GM23338 (cell line): ENCODE results near the gene SMIM41. TPM values are rescaled to one million over a fixed set of nuclear protein-coding genes. Genes with fewer than 3 reads are reported as not detected.

Experiments
- ATAC-seq: fragments of 200-7000 bp; cut with Tn5 transposase; 3 replicates; pipeline ENCODE4 v1.9.1; 2020
- DNase-seq: peaks from one replicate; pipeline ENCODE4 v3.0.0-alpha.2; 2015; ENCODE audit warnings: low spot score
- H2AFZ ChIP-seq: fragments of 200-600 bp; sonication (generic); 2 replicates; pipeline ENCODE4 v1.8.0; 2016; ENCODE audit warnings: antibody characterized with exemption, mild to moderate bottlenecking, moderate library complexity
- H3F3A ChIP-seq: fragments of 200-600 bp; sonication (generic); replicated peaks from 2 replicates; pipeline ENCODE4 v1.8.0; 2017; ENCODE audit warnings: antibody characterized with exemption, mixed run types, low read depth
- H3K27ac ChIP-seq: fragments of 200-600 bp; sonication (generic); 2 replicates; pipeline ENCODE4 v1.6.1; 2016; ENCODE audit warnings: low read depth
- H3K27me3 ChIP-seq: fragments of 200-600 bp; sonication (generic); 2 replicates; pipeline ENCODE4 v1.8.0; 2016; ENCODE audit warnings: mild to moderate bottlenecking, mixed run types, moderate library complexity; ENCODE audit not compliant: insufficient read depth
- H3K36me3 ChIP-seq: fragments of 200-600 bp; sonication (generic); 2 replicates; pipeline ENCODE4 v1.8.0; 2016; ENCODE audit warnings: mild to moderate bottlenecking; ENCODE audit not compliant: insufficient read depth
- H3K4me1 ChIP-seq: fragments of 200-600 bp; sonication (generic); 2 replicates; pipeline ENCODE4 v1.8.0; 2016; ENCODE audit warnings: mild to moderate bottlenecking, moderate library complexity; ENCODE audit not compliant: insufficient read depth
- H3K4me2 ChIP-seq: fragments of 200-600 bp; sonication (generic); 2 replicates; pipeline ENCODE4 v1.7.1; 2017; ENCODE audit warnings: mixed run types
- H3K4me3 ChIP-seq: fragments of 200-600 bp; sonication (generic); 2 replicates; pipeline ENCODE4 v1.6.1; 2016; ENCODE audit warnings: mixed run types
- H3K79me2 ChIP-seq: fragments of 200-600 bp; sonication (generic); replicated peaks from 2 replicates; pipeline ENCODE4 v1.8.0; 2017; ENCODE audit warnings: mild to moderate bottlenecking; ENCODE audit not compliant: insufficient read depth
- H3K9me2 ChIP-seq: fragments of 200-600 bp; sonication (generic); 2 replicates; pipeline ENCODE4 v1.8.0; 2017; ENCODE audit not compliant: insufficient read depth
- H4K20me1 ChIP-seq: fragments of 200-600 bp; sonication (generic); replicated peaks from 2 replicates; pipeline ENCODE4 v1.8.0; 2017; ENCODE audit warnings: mild to moderate bottlenecking; ENCODE audit not compliant: insufficient read depth
- H3K27ac Mint-ChIP-seq: 2 replicates; pipeline ENCODE4 v1.8.0; 2020; ENCODE audit warnings: inconsistent platforms, mild to moderate bottlenecking, moderate library complexity, mixed read lengths
- H3K27me3 Mint-ChIP-seq: 3 replicates; pipeline ENCODE4 v1.8.0; 2022; ENCODE audit warnings: low read depth, mild to moderate bottlenecking, moderate library complexity, mixed read lengths, inconsistent platforms; ENCODE audit not compliant: insufficient read depth, poor library complexity
- H3K36me3 Mint-ChIP-seq: 3 replicates; pipeline ENCODE4 v1.8.0; 2021; ENCODE audit warnings: low read depth, mild to moderate bottlenecking, inconsistent platforms, moderate library complexity, mixed read lengths
- H3K4me1 Mint-ChIP-seq: 3 replicates; pipeline ENCODE4 v1.8.0; 2020; ENCODE audit warnings: mild to moderate bottlenecking, inconsistent platforms, mixed read lengths
- H3K4me3 Mint-ChIP-seq: 3 replicates; pipeline ENCODE4 v1.8.0; 2021; ENCODE audit warnings: moderate library complexity, mild to moderate bottlenecking, inconsistent platforms, mixed read lengths
- H3K9me3 Mint-ChIP-seq: 3 replicates; pipeline ENCODE4 v1.8.0; 2020; ENCODE audit warnings: moderate library complexity, mild to moderate bottlenecking, inconsistent platforms, mixed read lengths
- CREB1 ChIP-seq: fragments of 250-450 bp; sonication (Bioruptor Pico); IDR thresholded peaks from 2 replicates; pipeline ENCODE4 v1.5.0; 2020; ENCODE audit warnings: low read depth, mild to moderate bottlenecking, moderate library complexity
- CTCF ChIP-seq, 2 experiments: fragments of 200-600 bp in 1 of 2; sonication (generic) in 1 of 2; conservative IDR thresholded peaks; 2 replicates each; pipeline versions ENCODE4 v1.5.1 to v1.6.1; 2016 to 2017; ENCODE audit warnings: antibody characterized with exemption in 2 of 2, low read depth in 2 of 2, mild to moderate bottlenecking in 2 of 2, moderate library complexity in 1 of 2
- ETS1 ChIP-seq: IDR thresholded peaks from 2 replicates; pipeline ENCODE4 v1.6.1; 2016; ENCODE audit warnings: antibody characterized with exemption
- EZH2phosphoT487 ChIP-seq: fragments of 200-600 bp; sonication (generic); IDR thresholded peaks from one replicate; pipeline ENCODE4 v1.8.1; 2018; ENCODE audit warnings: antibody characterized with exemption; ENCODE audit not compliant: unreplicated experiment
- JUNB ChIP-seq: IDR thresholded peaks from one replicate; pipeline ENCODE4 v1.6.1; 2016; ENCODE audit warnings: antibody characterized with exemption; ENCODE audit not compliant: unreplicated experiment
- NANOG ChIP-seq: IDR thresholded peaks from 2 replicates; pipeline ENCODE4 v1.6.1; 2016; ENCODE audit warnings: antibody characterized with exemption, borderline replicate concordance
- POLR2AphosphoS5 ChIP-seq: IDR thresholded peaks from 2 replicates; pipeline ENCODE4 v1.6.1; 2016; ENCODE audit warnings: antibody characterized with exemption, low read depth
- ZNF462 ChIP-seq: fragments of 250-450 bp; sonication (Bioruptor Pico); IDR thresholded peaks from 2 replicates; pipeline ENCODE4 v1.5.0; 2020; ENCODE audit warnings: mild to moderate bottlenecking, moderate library complexity
- polyA plus RNA-seq: library from polyadenylated mRNA; unstranded; fragments of >200 nt; fragmentation: Nextera tagmentation; extraction: Ambion mirVana; gene quantifications from 2 replicates; pipeline ENCODE4 v1.2.1, GENCODE V29; 2016
- total RNA-seq: library from RNA; depleted of rRNA; stranded (reverse); fragments of >200 nt; shearing (Covaris generic); gene quantifications from 2 replicates; pipeline ENCODE4 v1.2.3, GENCODE V29; 2014

SMIM41 gene
- total and polyA plus RNA-seq, 2 experiments from 2014 or later, result 0.66 TPM

GRCh38 chr12:52049688-52050087 is 29.8 kb upstream of the SMIM41 start (continued):
- no peak for TF ChIP-seq ZNF462 (CRISPR knock-in tag)

- H3K27me3 Mint-ChIP-seq, result peaks cover 34% of the 10 kb centered on the region
- H3K27ac Mint-ChIP-seq, result no peak overlapping the region
- Histone ChIP-seq H3K79me2 (no peaks in the 10 kb centered on the region), H3K4me3 (peak overlapping the region; percentile 86), H3K27ac (no peak overlapping the region), H3K27me3 (peaks cover 51% of the 10 kb centered on the region), H3F3A (peaks cover 2% of the 10 kb centered on the region; the same call in 1 of the 2 replicates), H3K9me2 (no peaks in the 10 kb centered on the region), H2AFZ (no peak overlapping the region), H3K4me2 (peak overlapping the region; percentile 98), H4K20me1 (peaks cover 30% of the 10 kb centered on the region), H3K4me1 (peaks cover 18% of the 10 kb centered on the region), H3K36me3 (no peaks in the 10 kb centered on the region)
- DNase-seq (peak; percentile 68), ATAC-seq (peak; percentile 66)
- peak overlapping the region; percentile 78 for H3K4me3 Mint-ChIP-seq
- peaks cover 28% of the 10 kb centered on the region for H3K4me1 Mint-ChIP-seq
- peaks cover 3% of the 10 kb centered on the region; the same call in 1 of the 3 replicates for H3K36me3 Mint-ChIP-seq
- no peaks in the 10 kb centered on the region; the same call in 2 of the 3 replicates for H3K9me3 Mint-ChIP-seq
- TF ChIP-seq JUNB (no peak), NANOG (no peak), CREB1 (no peak), CTCF (conservative IDR thresholded peaks at IDR 0.05; ENCODE audit: low read depth in 2 of 2) (no peak), ETS1 (no peak), EZH2phosphoT487 (no peak), POLR2AphosphoS5 (no peak)
These were observed 29.3 kb upstream of the SMIM41 start for GRCh38 chr12:52050116-52050757.
